Activated CD8-positive, alpha-beta memory T cell treated with anti-CD3 and anti-CD28 coated beads, Interleukin-2, amount 50 U/mL, for 24 hours (primary cell): ENCODE measurements around the gene ANKLE1.

Source experiments
- DNase-seq: peaks from one replicate; pipeline ENCODE4 v3.0.0-alpha.2; 2020; ENCODE audit errors: extremely low read depth

The ANKLE1 gene

GRCh38 chr19:17325881-17326594 lies 44.3 kb downstream of the ANKLE1 start:
- DNase-seq: no peak

GRCh38 chr19:17326595-17326966 lies 44.9 kb downstream of the ANKLE1 start:
- DNase-seq: no peak

- DNase-seq: no peak
Measured at GRCh38 chr19:17327068-17327653, 45.5 kb downstream of the ANKLE1 start.

GRCh38 chr19:17327654-17328516 lies 46.2 kb downstream of the ANKLE1 start:
- no peak for DNase-seq

GRCh38 chr19:17328517-17329365 lies 47.0 kb downstream of the ANKLE1 start:
- DNase-seq: no peak

- DNase-seq: no peak
Measured at GRCh38 chr19:17329366-17330261, 47.9 kb downstream of the ANKLE1 start.

GRCh38 chr19:17330262-17331044 lies 48.8 kb downstream of the ANKLE1 start:
- DNase-seq: no peak

GRCh38 chr19:17331045-17331558 lies 49.4 kb downstream of the ANKLE1 start:
- DNase-seq: no peak

GRCh38 chr19:17332360-17332676 lies 50.6 kb downstream of the ANKLE1 start:
- no peak for DNase-seq

GRCh38 chr19:17332677-17333581 lies 51.2 kb downstream of the ANKLE1 start:
- DNase-seq: no peak

- DNase-seq: no peak
Measured at GRCh38 chr19:17333611-17334413, 52.1 kb downstream of the ANKLE1 start.

GRCh38 chr19:17334414-17335409 lies 53.0 kb downstream of the ANKLE1 start, which contains the start of gene ANO8:
Gene ANO8, minus strand, starts transcription at chr19:17334855. Its CDS starts 185 bp downstream, at chr19:17334670.
- DNase-seq: peak; percentile 95

- no peak for DNase-seq
Measured at GRCh38 chr19:17335575-17335974, 53.9 kb downstream of the ANKLE1 start.
